Measurements from ENCODE around the gene HHAT. TPM values are rescaled to one million over a fixed set of nuclear protein-coding genes. Genes with fewer than 3 reads are reported as not detected.
A peak's percentile ranks its signal among the peaks of the same experiment; 100 is the strongest.

Gene HHAT
- total RNA-seq, 1 experiment from 2014 or later: 4.6 TPM

DNA sequence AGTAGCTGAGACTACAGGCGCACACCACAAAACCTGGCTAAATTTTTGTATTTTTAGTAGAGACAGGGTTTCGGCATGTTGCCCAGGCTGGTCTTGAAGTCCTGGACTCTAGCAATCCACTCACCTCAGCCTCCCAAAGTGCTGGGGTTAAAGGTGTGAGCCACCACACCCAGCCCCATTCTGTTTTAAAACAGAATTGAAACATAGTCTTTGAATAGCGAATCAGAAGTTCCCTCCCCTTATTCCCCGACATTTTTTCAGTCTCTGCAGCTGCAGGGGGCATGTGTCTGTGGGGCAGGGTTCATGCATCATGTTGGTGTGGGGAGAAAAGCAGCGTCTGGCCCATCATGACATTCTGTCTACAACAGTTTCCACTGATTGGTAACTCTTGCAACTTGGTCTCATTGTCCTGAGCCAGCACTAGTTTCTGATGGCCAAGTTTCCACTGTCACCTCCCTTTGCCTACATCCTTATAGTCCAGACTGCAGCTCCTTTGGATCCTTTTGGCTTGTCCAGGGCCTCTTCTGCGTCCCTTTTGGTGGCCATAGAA, 15.6 kb upstream of the HHAT start:
- intact Hi-C loops (cut with micrococcal nuclease): loop anchor here (5.0 kb wide), 1 partner anchor 286 kb away; no protein-coding TSS in a partner anchor
- no peak overlapping the region for H3K4me3 Mint-ChIP-seq (ENCODE audit: unreplicated experiment)
- TF ChIP-seq, protein P1, sequence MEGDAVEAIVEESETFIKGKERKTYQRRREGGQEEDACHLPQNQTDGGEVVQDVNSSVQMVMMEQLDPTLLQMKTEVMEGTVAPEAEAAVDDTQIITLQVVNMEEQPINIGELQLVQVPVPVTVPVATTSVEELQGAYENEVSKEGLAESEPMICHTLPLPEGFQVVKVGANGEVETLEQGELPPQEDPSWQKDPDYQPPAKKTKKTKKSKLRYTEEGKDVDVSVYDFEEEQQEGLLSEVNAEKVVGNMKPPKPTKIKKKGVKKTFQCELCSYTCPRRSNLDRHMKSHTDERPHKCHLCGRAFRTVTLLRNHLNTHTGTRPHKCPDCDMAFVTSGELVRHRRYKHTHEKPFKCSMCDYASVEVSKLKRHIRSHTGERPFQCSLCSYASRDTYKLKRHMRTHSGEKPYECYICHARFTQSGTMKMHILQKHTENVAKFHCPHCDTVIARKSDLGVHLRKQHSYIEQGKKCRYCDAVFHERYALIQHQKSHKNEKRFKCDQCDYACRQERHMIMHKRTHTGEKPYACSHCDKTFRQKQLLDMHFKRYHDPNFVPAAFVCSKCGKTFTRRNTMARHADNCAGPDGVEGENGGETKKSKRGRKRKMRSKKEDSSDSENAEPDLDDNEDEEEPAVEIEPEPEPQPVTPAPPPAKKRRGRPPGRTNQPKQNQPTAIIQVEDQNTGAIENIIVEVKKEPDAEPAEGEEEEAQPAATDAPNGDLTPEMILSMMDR (IDR thresholded peaks at IDR 0.05; ENCODE audit: unreplicated experiment): no peak
- no peak for DNase-seq (ENCODE audit: unreplicated experiment)
- POLR2A ChIA-PET: interaction anchor here (1.6 to 2.2 kb wide), 3 partner anchors 15 to 160 kb away, joined by 4 to 5 read pairs (median 5); partner anchors contain the start of gene HHAT
- peaks cover 6% of the 10 kb centered on the region for H3K4me1 Mint-ChIP-seq (ENCODE audit: insufficient read depth, unreplicated experiment)
- H3K36me3 Mint-ChIP-seq (ENCODE audit: insufficient read depth, unreplicated experiment): no peaks in the 10 kb centered on the region
- BruUV-seq (replicated peaks): no TSS peak
- H3K9me3 Mint-ChIP-seq (ENCODE audit: unreplicated experiment): no peaks in the 10 kb centered on the region
- H3K27me3 Mint-ChIP-seq (ENCODE audit: insufficient read depth, unreplicated experiment): peaks cover 36% of the 10 kb centered on the region
- no peak overlapping the region for H3K27ac Mint-ChIP-seq (ENCODE audit: low read depth, unreplicated experiment)
- CTCF ChIA-PET: interaction anchor here (0.6 to 17.9 kb wide), 12 partner anchors 13 to 463 kb away, joined by 3 to 291 read pairs (median 14); no protein-coding TSS in a partner anchor

DNA sequence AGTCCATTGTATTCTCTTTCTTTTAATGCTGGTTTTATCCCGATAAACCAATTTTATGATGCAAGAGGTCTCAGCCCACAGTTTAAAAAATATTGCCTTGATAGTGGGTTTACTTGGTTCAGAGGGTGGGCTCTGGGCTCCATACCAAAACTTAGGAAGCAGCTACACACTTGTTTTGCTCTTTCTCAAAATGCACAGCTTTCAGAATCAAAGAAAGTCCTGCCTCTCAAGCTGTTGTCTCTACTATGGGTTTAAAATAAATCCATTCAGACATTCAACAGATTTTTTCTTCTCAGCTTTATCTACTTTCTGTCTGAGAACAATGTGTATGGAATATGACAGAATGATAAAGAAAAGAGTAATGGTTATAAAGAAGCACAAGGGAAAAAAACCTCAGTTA, 14.8 kb upstream of the HHAT start:
- CTCF ChIA-PET: interaction anchor here (0.5 to 17.9 kb wide), 7 partner anchors 12 to 1929 kb away, joined by 3 to 291 read pairs (median 4); no protein-coding TSS in a partner anchor
- no peak for DNase-seq (ENCODE audit: unreplicated experiment)
- H3K36me3 Mint-ChIP-seq (ENCODE audit: insufficient read depth, unreplicated experiment): no peaks in the 10 kb centered on the region
- H3K27ac Mint-ChIP-seq (ENCODE audit: low read depth, unreplicated experiment): no peak overlapping the region
- H3K4me1 Mint-ChIP-seq (ENCODE audit: insufficient read depth, unreplicated experiment): peaks cover 6% of the 10 kb centered on the region
- no peaks in the 10 kb centered on the region for H3K9me3 Mint-ChIP-seq (ENCODE audit: unreplicated experiment)
- intact Hi-C loops (cut with micrococcal nuclease): loop anchor here (5.0 kb wide), 1 partner anchor 287 kb away; no protein-coding TSS in a partner anchor
- peaks cover 29% of the 10 kb centered on the region for H3K27me3 Mint-ChIP-seq (ENCODE audit: insufficient read depth, unreplicated experiment)
- POLR2A ChIA-PET: no interaction called here
- no peak overlapping the region for H3K4me3 Mint-ChIP-seq (ENCODE audit: unreplicated experiment)
- TF ChIP-seq, protein P1 (IDR thresholded peaks at IDR 0.05; ENCODE audit: unreplicated experiment): no peak
- no TSS peak for BruUV-seq (replicated peaks)

DNA sequence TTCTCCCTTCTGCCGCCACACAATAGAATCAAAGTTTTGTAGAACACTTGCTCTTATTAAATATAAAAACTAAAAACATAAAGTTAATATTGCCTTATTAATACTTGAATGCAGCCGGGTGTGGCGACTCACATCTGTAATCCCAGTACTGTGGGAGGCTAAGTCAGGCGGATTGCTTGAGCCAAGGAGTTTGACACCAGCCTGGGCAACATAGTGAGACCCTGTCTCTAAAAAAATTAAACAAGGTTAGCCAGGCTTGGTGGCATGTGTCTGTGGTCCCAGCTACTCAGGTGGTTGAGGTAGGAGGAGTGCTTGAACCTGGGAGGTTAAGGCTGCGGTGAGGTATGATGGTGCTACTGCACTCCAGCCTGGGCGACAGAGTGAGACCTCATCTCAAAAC, 13.2 kb upstream of the HHAT start:
- Mint-ChIP-seq H3K9me3 (ENCODE audit: unreplicated experiment) (no peaks in the 10 kb centered on the region), H3K4me1 (ENCODE audit: insufficient read depth, unreplicated experiment) (peaks cover 10% of the 10 kb centered on the region), H3K27ac (ENCODE audit: low read depth, unreplicated experiment) (no peak overlapping the region), H3K4me3 (ENCODE audit: unreplicated experiment) (no peak overlapping the region), H3K27me3 (ENCODE audit: insufficient read depth, unreplicated experiment) (peaks cover 14% of the 10 kb centered on the region), H3K36me3 (ENCODE audit: insufficient read depth, unreplicated experiment) (no peaks in the 10 kb centered on the region)
- BruUV-seq (replicated peaks): no TSS peak
- TF ChIP-seq, protein P1 (IDR thresholded peaks at IDR 0.05; ENCODE audit: unreplicated experiment): no peak
- POLR2A ChIA-PET: no interaction called here
- DNase-seq (ENCODE audit: unreplicated experiment): no peak
- CTCF ChIA-PET: interaction anchor here (0.6 to 17.9 kb wide), 7 partner anchors 16 to 174 kb away, joined by 3 to 291 read pairs (median 4); no protein-coding TSS in a partner anchor
- intact Hi-C loops (cut with micrococcal nuclease): no loop called here

DNA sequence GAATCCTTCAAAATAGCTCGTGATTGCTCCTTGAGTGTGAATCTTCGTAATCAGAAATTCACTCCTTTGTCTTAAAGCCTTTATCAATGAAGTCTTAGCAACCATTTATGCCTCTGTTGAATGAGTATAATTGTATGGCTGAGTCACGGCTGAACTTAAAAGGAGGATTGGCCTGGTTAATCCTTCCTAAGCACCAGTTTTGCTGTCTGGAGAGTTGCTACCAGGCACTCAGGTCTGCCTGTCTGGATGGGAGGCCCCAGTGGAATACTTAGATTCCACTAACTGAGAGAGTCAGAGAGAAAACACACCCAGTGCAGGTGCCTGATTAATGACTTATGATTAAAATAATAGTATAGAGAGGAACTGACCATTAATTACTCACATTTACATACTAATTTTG, 7.6 kb upstream of the HHAT start:
- CTCF ChIA-PET: interaction anchor here (0.6 to 3.6 kb wide), 12 partner anchors 10 to 755 kb away, joined by 3 to 33 read pairs (median 6); no protein-coding TSS in a partner anchor
- DNase-seq (ENCODE audit: unreplicated experiment): peak; percentile 35
- peak overlapping the region; percentile 93 for H3K27ac Mint-ChIP-seq (ENCODE audit: low read depth, unreplicated experiment)
- peak overlapping the region; percentile 4 for H3K4me3 Mint-ChIP-seq (ENCODE audit: unreplicated experiment)
- TF ChIP-seq, protein P1 (IDR thresholded peaks at IDR 0.05; ENCODE audit: unreplicated experiment): no peak
- BruUV-seq (replicated peaks): no TSS peak
- H3K9me3 Mint-ChIP-seq (ENCODE audit: unreplicated experiment): peaks cover 21% of the 10 kb centered on the region
- no peaks in the 10 kb centered on the region for H3K36me3 Mint-ChIP-seq (ENCODE audit: insufficient read depth, unreplicated experiment)
- intact Hi-C loops (cut with micrococcal nuclease): no loop called here
- H3K4me1 Mint-ChIP-seq (ENCODE audit: insufficient read depth, unreplicated experiment): peaks cover 19% of the 10 kb centered on the region
- POLR2A ChIA-PET: interaction anchor here (0.6 to 1.8 kb wide), 9 partner anchors 8 to 940 kb away, joined by 3 to 18 read pairs (median 4); partner anchors contain the start of gene HHAT
- H3K27me3 Mint-ChIP-seq (ENCODE audit: insufficient read depth, unreplicated experiment): no peaks in the 10 kb centered on the region
